Measurements from ENCODE around the gene STX1A. TPM values are rescaled to one million over a fixed set of nuclear protein-coding genes. Genes with fewer than 3 reads are reported as not detected.

Gene STX1A
- total RNA-seq, result 6.2 and 13.2 TPM in 2 replicates

GRCh38 chr7:73718905-73719805 lies at the start of gene STX1A:
Gene STX1A (minus strand): TSS chr7:73719669. CDS start chr7:73719631, 38 bp downstream.

GRCh38 chr7:73738612-73739386 lies 19.3 kb upstream of the STX1A start, which contains the start of gene ABHD11:
Gene ABHD11 (minus strand): TSS chr7:73738802. CDS start chr7:73738770, 32 bp downstream.

GRCh38 chr7:73683056-73683787 lies 36.2 kb downstream of the STX1A start, which contains the start of the genes BUD23 and DNAJC30:
Gene BUD23 (plus strand): TSS chr7:73683597. CDS start chr7:73683626, 29 bp downstream.
Gene DNAJC30 (minus strand): TSS chr7:73683453. CDS start chr7:73683423, 30 bp downstream.

GRCh38 chr7:73667344-73668102 lies 51.9 kb downstream of the STX1A start, which contains the start of gene VPS37D:
Gene VPS37D (plus strand): TSS chr7:73667831. CDS start chr7:73667959, 128 bp downstream.

Other genes starting within 250 kb of the STX1A start
- gene BAZ1B, start 197.4 kb downstream of the STX1A start, total RNA-seq, result 33.5 and 59.8 TPM in 2 replicates
- 19.9 and 20.6 TPM in 2 replicates for gene BCL7B, start 162.0 kb downstream of the STX1A start, total RNA-seq
- gene TBL2, start 141.1 kb downstream of the STX1A start, total RNA-seq, result 42.6 and 69.5 TPM in 2 replicates
- gene MLXIPL, start 95.1 kb downstream of the STX1A start, total RNA-seq, result not detected in 2 replicates
- gene VPS37D, start 51.8 kb downstream of the STX1A start, total RNA-seq, result 1.6 and 2.4 TPM in 2 replicates
- 0.81 and 2.4 TPM in 2 replicates for gene DNAJC30, start 36.2 kb downstream of the STX1A start, total RNA-seq
- 32.9 and 36.8 TPM in 2 replicates for gene BUD23, start 36.1 kb downstream of the STX1A start, total RNA-seq
- 6.5 and 9.4 TPM in 2 replicates for gene ABHD11, start 19.1 kb upstream of the STX1A start, total RNA-seq
- 0.32 and 2.6 TPM in 2 replicates for gene CLDN3, start 50.6 kb upstream of the STX1A start, total RNA-seq
- gene CLDN4, start 111.3 kb upstream of the STX1A start, total RNA-seq, result 0.06 and 0.16 TPM in 2 replicates
- 2.9 and 4.0 TPM in 2 replicates for gene METTL27, start 122.8 kb upstream of the STX1A start, total RNA-seq
- 0.13 TPM in 1 of 2 replicates, not detected in the other for gene TMEM270, start 141.5 kb upstream of the STX1A start, total RNA-seq

Measured in bladder microvascular endothelial cell (primary cell).